ENCODE results near the gene NUDT16L1. TPM values are rescaled to one million over a fixed set of nuclear protein-coding genes. Genes with fewer than 3 reads are reported as not detected.

Gene NUDT16L1
- total RNA-seq: 18.2 and 23.2 TPM in 2 replicates

GRCh38 chr16:4693296-4693955, at the start of gene NUDT16L1:
TSS of gene NUDT16L1 (plus strand) at chr16:4693562. CDS start at chr16:4693727, 165 bp downstream.

GRCh38 chr16:4734063-4734729, 40.8 kb downstream of the NUDT16L1 start, which contains the start of the genes ANKS3 and DNAAF8:
TSS of gene ANKS3 (minus strand) at chr16:4734271. CDS start at chr16:4730149, 4,122 bp downstream.
TSS of gene DNAAF8 (plus strand) at chr16:4734537. CDS start at chr16:4736515, 1,978 bp downstream.

Small RNA genes lying within 50 kb of the gene (small RNA-seq; reads per million reads assigned to genes)
- gene MIR6769A (ENCODE audit: low replicate concordance): not detected

Other genes with a start within 250 kb of the NUDT16L1 start
- 66.7 and 85.1 TPM in 2 replicates for gene NMRAL1, start 218.9 kb upstream of the NUDT16L1 start, total RNA-seq
- 57.1 and 68.4 TPM in 2 replicates for gene HMOX2, start 217.2 kb upstream of the NUDT16L1 start, total RNA-seq
- 13.9 and 19.0 TPM in 2 replicates for gene CDIP1, start 154.8 kb upstream of the NUDT16L1 start, total RNA-seq
- under 0.01 TPM in 2 replicates for gene C16orf96, start 137.2 kb upstream of the NUDT16L1 start, total RNA-seq
- 11.4 and 12.2 TPM in 2 replicates for gene UBALD1, start 78.7 kb upstream of the NUDT16L1 start, total RNA-seq
- 53.0 and 56.8 TPM in 2 replicates for gene MGRN1, start 68.7 kb upstream of the NUDT16L1 start, total RNA-seq
- 26.7 and 31.4 TPM in 2 replicates for gene ANKS3, start 40.7 kb downstream of the NUDT16L1 start, total RNA-seq
- 0.57 and 1.1 TPM in 2 replicates for gene DNAAF8, start 41.0 kb downstream of the NUDT16L1 start, total RNA-seq
- gene ZNF500, start 73.6 kb downstream of the NUDT16L1 start, total RNA-seq: 10.9 and 19.5 TPM in 2 replicates
- gene SEPTIN12, start 94.8 kb downstream of the NUDT16L1 start, total RNA-seq: not detected in 2 replicates
- not detected in 2 replicates for gene SMIM22, start 101.8 kb downstream of the NUDT16L1 start, total RNA-seq
- 15.5 and 28.8 TPM in 2 replicates for gene ROGDI, start 109.1 kb downstream of the NUDT16L1 start, total RNA-seq
- 40.5 and 57.8 TPM in 2 replicates for gene GLYR1, start 153.7 kb downstream of the NUDT16L1 start, total RNA-seq
- 28.2 and 30.4 TPM in 2 replicates for gene UBN1, start 153.9 kb downstream of the NUDT16L1 start, total RNA-seq
- 0.72 and 5.3 TPM in 2 replicates for gene PPL, start 243.6 kb downstream of the NUDT16L1 start, total RNA-seq

Data from placental pericyte (primary cell).